PC-3 (cell line): ENCODE data around the gene SRPRA.

Experiments used
- EZH2 ChIP-seq: fragments of 300-600 bp; sonication (generic); IDR thresholded peaks from one replicate; pipeline ENCODE4 v1.6.1; 2017; ENCODE audit warnings: antibody characterized with exemption, mild to moderate bottlenecking, low read length; ENCODE audit not compliant: unreplicated experiment
- EZH2phosphoT487 ChIP-seq: fragments of 300-600 bp; sonication (generic); IDR thresholded peaks from 2 replicates; pipeline ENCODE4 v1.6.1; 2018; ENCODE audit warnings: mild to moderate bottlenecking, antibody characterized with exemption, low read length, borderline replicate concordance
- TF ChIP-seq, protein P1 (sequence below): fragments of 300-600 bp; sonication (generic); conservative IDR thresholded peaks from 2 replicates; pipeline ENCODE4 v1.5.1; 2017; ENCODE audit warnings: antibody characterized with exemption, low read depth, mild to moderate bottlenecking, low read length

DNA sequence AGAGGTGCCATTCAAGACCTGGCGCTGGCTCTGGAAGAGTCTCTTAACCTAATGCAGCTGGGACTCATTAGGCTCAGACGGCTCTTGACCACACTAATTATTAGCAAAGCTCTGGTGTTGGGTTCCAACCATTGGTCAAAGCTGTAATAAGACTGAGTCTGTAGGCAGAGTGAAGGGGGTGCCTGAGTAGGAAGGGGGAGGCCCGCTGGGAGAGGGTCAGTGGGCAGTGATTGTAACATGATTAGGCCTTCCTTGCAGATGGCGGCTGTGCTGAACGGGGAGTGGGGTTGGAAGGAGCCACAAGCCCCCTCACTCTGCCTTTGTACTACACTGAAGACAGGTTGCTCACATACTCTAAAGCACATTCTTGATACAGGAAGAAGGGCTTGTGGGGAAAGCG, 5.2 kb downstream of the SRPRA start:
- TF ChIP-seq, protein P1, sequence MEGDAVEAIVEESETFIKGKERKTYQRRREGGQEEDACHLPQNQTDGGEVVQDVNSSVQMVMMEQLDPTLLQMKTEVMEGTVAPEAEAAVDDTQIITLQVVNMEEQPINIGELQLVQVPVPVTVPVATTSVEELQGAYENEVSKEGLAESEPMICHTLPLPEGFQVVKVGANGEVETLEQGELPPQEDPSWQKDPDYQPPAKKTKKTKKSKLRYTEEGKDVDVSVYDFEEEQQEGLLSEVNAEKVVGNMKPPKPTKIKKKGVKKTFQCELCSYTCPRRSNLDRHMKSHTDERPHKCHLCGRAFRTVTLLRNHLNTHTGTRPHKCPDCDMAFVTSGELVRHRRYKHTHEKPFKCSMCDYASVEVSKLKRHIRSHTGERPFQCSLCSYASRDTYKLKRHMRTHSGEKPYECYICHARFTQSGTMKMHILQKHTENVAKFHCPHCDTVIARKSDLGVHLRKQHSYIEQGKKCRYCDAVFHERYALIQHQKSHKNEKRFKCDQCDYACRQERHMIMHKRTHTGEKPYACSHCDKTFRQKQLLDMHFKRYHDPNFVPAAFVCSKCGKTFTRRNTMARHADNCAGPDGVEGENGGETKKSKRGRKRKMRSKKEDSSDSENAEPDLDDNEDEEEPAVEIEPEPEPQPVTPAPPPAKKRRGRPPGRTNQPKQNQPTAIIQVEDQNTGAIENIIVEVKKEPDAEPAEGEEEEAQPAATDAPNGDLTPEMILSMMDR, result no peak
- no peak for TF ChIP-seq EZH2
- no peak for TF ChIP-seq EZH2phosphoT487
